PC-9 (cell line): Measurements from ENCODE around the gene TGFBR3. TPM values are rescaled to one million over a fixed set of nuclear protein-coding genes. Genes with fewer than 3 reads are reported as not detected.

Source experiments
- BruUV-seq: library from RNA; stranded (reverse); fragments of 400-500 nt; replicated peaks from 2 replicates; lab custom pipeline; 2021; lab: Mats Ljungman, UMichigan
- CTCF ChIA-PET: fragments of 300-600 bp; sonication (Branson Sonifier 250); formaldehyde crosslinking; loops from one replicate; lab custom pipeline; 2022; ENCODE audit warnings: antibody characterized with exemption; lab: Charles Lee
- POLR2A ChIA-PET: fragments of 300-600 bp; sonication (Branson Sonifier 250); formaldehyde crosslinking; loops from one replicate; lab custom pipeline; 2022; ENCODE audit warnings: antibody characterized with exemption; ENCODE audit not compliant: unreplicated experiment; lab: Charles Lee
- DNase-seq, 2 experiments: peaks; one replicate each; pipeline versions ENCODE4 v3.0.0 to v3.0.0-alpha.2; 2015 to 2022; ENCODE audit warnings: mixed read lengths in 1 of 2
- H2AFZ ChIP-seq: fragments of 200-600 bp; sonication (generic); 2 replicates; pipeline ENCODE4 v1.8.1; 2017; ENCODE audit warnings: antibody characterized with exemption
- H3F3A ChIP-seq: fragments of 200-600 bp; sonication (generic); 2 replicates; pipeline ENCODE4 v1.8.1; 2017; ENCODE audit warnings: antibody characterized with exemption, mild to moderate bottlenecking, low read depth; ENCODE audit not compliant: insufficient read depth
- H3K27ac ChIP-seq: fragments of 200-600 bp; sonication (generic); 2 replicates; pipeline ENCODE4 v1.6.1; 2016; ENCODE audit warnings: mixed run types
- H3K27me3 ChIP-seq: fragments of 200-600 bp; sonication (generic); 2 replicates; pipeline ENCODE4 v1.6.1; 2016; ENCODE audit warnings: low read depth, mixed run types; ENCODE audit not compliant: insufficient read depth
- H3K36me3 ChIP-seq: fragments of 200-600 bp; sonication (generic); 2 replicates; pipeline ENCODE4 v1.6.1; 2016; ENCODE audit warnings: low read depth, mixed run types
- H3K4me1 ChIP-seq: fragments of 200-600 bp; sonication (generic); replicated peaks from 2 replicates; pipeline ENCODE4 v1.6.1; 2016; ENCODE audit warnings: mixed run types; ENCODE audit not compliant: insufficient read depth
- H3K4me2 ChIP-seq: fragments of 200-600 bp; sonication (generic); 2 replicates; pipeline ENCODE4 v1.6.1; 2017; ENCODE audit warnings: mixed run types
- H3K4me3 ChIP-seq: fragments of 200-600 bp; sonication (generic); 2 replicates; pipeline ENCODE4 v1.6.1; 2016; ENCODE audit warnings: mixed run types
- H3K79me2 ChIP-seq: fragments of 200-600 bp; sonication (generic); 2 replicates; pipeline ENCODE4 v1.6.1; 2017; ENCODE audit warnings: low read depth, mixed run types
- H3K9me2 ChIP-seq: fragments of 200-600 bp; sonication (generic); 2 replicates; pipeline ENCODE4 v1.8.1; 2017; ENCODE audit warnings: mild to moderate bottlenecking; ENCODE audit not compliant: insufficient read depth
- H3K9me3 ChIP-seq: fragments of 200-600 bp; sonication (generic); 2 replicates; pipeline ENCODE4 v1.8.1; 2016; ENCODE audit warnings: low read depth; ENCODE audit not compliant: insufficient read depth
- H4K20me1 ChIP-seq: fragments of 200-600 bp; sonication (generic); 2 replicates; pipeline ENCODE4 v1.8.1; 2017; ENCODE audit not compliant: insufficient read depth
- CTCF ChIP-seq: fragments of 200-600 bp; sonication (generic); conservative IDR thresholded peaks from 2 replicates; pipeline ENCODE4 v1.6.1; 2017; ENCODE audit warnings: mixed run types, antibody characterized with exemption, mild to moderate bottlenecking, moderate library complexity
- EZH2 ChIP-seq: fragments of 200-600 bp; sonication (generic); IDR thresholded peaks from 2 replicates; pipeline ENCODE4 v1.8.0; 2017; ENCODE audit warnings: antibody characterized with exemption, low read depth
- intact Hi-C: fragments of 100-400 bp; cut with micrococcal nuclease; formaldehyde crosslinking; loops from one replicate; pipeline ENCODE4 v1.10.0; 2022; ENCODE audit not compliant: unreplicated experiment
- total RNA-seq: library from RNA; stranded (reverse); gene quantifications from 2 replicates; pipeline ENCODE4 v1.2.3, GENCODE V29; 2021

Gene TGFBR3
- total RNA-seq, 1 experiment from 2014 or later: 1.6 TPM

GRCh38 chr1:91770667-91771268 is 115.2 kb downstream of the TGFBR3 start:
- H3K27me3 ChIP-seq: no peaks in the 10 kb centered on the region
- TF ChIP-seq EZH2 (no peak), CTCF (no peak)
- no peak overlapping the region for H3K4me3 ChIP-seq
- peaks cover 11% of the 10 kb centered on the region for H3K4me1 ChIP-seq
- ChIA-PET CTCF (no interaction called here), POLR2A (no interaction called here)
- intact Hi-C loops: no loop called here
- H3K9me2 ChIP-seq: no peaks in the 10 kb centered on the region
- no peak for DNase-seq
- no peaks in the 10 kb centered on the region for H4K20me1 ChIP-seq
- no peaks in the 10 kb centered on the region for H3K36me3 ChIP-seq
- H3K9me3 ChIP-seq: no peaks in the 10 kb centered on the region
- no peak overlapping the region for H3K4me2 ChIP-seq
- H3K27ac ChIP-seq: no peak overlapping the region
- H3F3A ChIP-seq: no peaks in the 10 kb centered on the region; the same call in 1 of the 2 replicates
- H2AFZ ChIP-seq: no peak overlapping the region
- no peaks in the 10 kb centered on the region for H3K79me2 ChIP-seq
- BruUV-seq: no TSS peak

GRCh38 chr1:91769742-91770141 is 116.2 kb downstream of the TGFBR3 start:
- ChIA-PET CTCF (no interaction called here), POLR2A (no interaction called here)
- DNase-seq: no peak
- Histone ChIP-seq H3K9me2 (no peaks in the 10 kb centered on the region), H3K36me3 (no peaks in the 10 kb centered on the region), H3K27ac (no peak overlapping the region), H3F3A (no peaks in the 10 kb centered on the region; the same call in 1 of the 2 replicates), H3K9me3 (no peaks in the 10 kb centered on the region), H3K4me3 (no peak overlapping the region), H3K4me1 (peaks cover 11% of the 10 kb centered on the region), H2AFZ (no peak overlapping the region), H4K20me1 (no peaks in the 10 kb centered on the region), H3K79me2 (no peaks in the 10 kb centered on the region), H3K4me2 (no peak overlapping the region), H3K27me3 (no peaks in the 10 kb centered on the region)
- no peak for TF ChIP-seq EZH2
- no peak for TF ChIP-seq CTCF
- BruUV-seq: no TSS peak
- intact Hi-C loops: no loop called here

- no peaks in the 10 kb centered on the region for H3K36me3 ChIP-seq
- no peak overlapping the region for H3K27ac ChIP-seq
- POLR2A ChIA-PET: no interaction called here
- no peak overlapping the region for H3K4me2 ChIP-seq
- H3K4me1 ChIP-seq: peaks cover 11% of the 10 kb centered on the region
- H4K20me1 ChIP-seq: no peaks in the 10 kb centered on the region
- H2AFZ ChIP-seq: no peak overlapping the region
- H3K9me2 ChIP-seq: no peaks in the 10 kb centered on the region
- H3K27me3 ChIP-seq: no peaks in the 10 kb centered on the region
- intact Hi-C loops: no loop called here
- H3K9me3 ChIP-seq: no peaks in the 10 kb centered on the region
- peak; percentile 5 to 44 for DNase-seq
- no peaks in the 10 kb centered on the region; the same call in 1 of the 2 replicates for H3F3A ChIP-seq
- H3K4me3 ChIP-seq: no peak overlapping the region
- no peaks in the 10 kb centered on the region for H3K79me2 ChIP-seq
- no peak for TF ChIP-seq CTCF
- BruUV-seq: no TSS peak
- CTCF ChIA-PET: no interaction called here
Observed at GRCh38 chr1:91768786-91769725, 116.9 kb downstream of the TGFBR3 start.
